Forelimb muscle (tissue), 1 donor: ENCODE measurements around the gene MLH3. TPM values are rescaled to one million over a fixed set of nuclear protein-coding genes. Genes with fewer than 3 reads are reported as not detected.
"Not testable (repeated sequence)": the region's sequence is repeated elsewhere in the genome, so short reads cannot be mapped to it uniquely, and the experiment has no call there.

ENCODE experiments used
- DNase-seq: peaks from one replicate; pipeline ENCODE4 v3.0.0-alpha.2; 2013; ENCODE audit warnings: low read depth
- polyA plus RNA-seq: library from polyadenylated mRNA; unstranded; fragments of 120-200 nt; gene quantifications from one replicate; pipeline ENCODE4 v1.2.1, GENCODE V29; 2013; ENCODE audit not compliant: insufficient read length

The MLH3 gene
- polyA plus RNA-seq, 1 donor = 23.9 TPM

GRCh38 chr14:75030147-75030546 lies 21.1 kb downstream of the MLH3 start:
- DNase-seq = no peak

GRCh38 chr14:75025876-75026275 lies 25.4 kb downstream of the MLH3 start:
- DNase-seq = no peak

- no peak for DNase-seq
These were observed 26.2 kb downstream of the MLH3 start for GRCh38 chr14:75025082-75025481.

DNA sequence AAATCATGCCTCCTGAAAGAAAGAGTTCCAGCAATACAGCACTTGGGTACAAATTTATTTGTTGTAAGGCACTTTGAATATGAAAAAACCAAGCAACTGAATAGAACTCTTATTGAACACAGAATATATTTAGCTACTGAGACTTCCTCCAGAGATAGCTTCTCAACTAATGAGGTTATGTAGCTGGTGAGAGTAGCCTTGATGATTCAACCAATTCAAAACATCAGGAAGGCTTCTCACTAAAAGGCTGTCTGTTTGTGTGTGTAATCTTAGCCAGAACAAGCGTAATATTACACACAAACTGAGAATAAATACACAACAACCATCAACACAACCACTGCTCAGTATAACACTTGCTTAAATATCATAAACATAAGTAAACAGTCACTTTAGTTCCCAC lies 28.2 kb downstream of the MLH3 start:
- DNase-seq = no peak

DNA sequence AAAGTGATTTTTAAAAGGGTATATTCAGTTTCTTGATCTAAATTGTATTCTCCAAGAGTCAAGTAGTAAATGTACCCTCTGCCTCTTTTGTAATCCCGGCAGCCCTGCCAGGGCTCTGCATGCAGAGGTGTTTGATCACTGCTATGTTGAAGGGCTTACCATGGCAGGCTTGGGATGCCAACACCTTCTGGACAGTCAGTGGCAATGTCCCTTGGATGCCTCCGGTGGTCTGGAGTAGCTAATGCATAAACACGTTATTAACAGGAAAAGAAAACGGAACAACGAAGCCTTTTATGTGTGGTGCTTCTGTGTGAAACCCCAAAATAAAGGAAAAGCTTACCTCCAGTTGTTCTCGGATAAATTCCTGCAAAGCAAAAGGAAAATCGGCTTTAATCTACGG lies 28.6 kb downstream of the MLH3 start:
- DNase-seq = no peak

- DNase-seq = no peak
These were observed 32.6 kb downstream of the MLH3 start for GRCh38 chr14:75018694-75019093.

DNA sequence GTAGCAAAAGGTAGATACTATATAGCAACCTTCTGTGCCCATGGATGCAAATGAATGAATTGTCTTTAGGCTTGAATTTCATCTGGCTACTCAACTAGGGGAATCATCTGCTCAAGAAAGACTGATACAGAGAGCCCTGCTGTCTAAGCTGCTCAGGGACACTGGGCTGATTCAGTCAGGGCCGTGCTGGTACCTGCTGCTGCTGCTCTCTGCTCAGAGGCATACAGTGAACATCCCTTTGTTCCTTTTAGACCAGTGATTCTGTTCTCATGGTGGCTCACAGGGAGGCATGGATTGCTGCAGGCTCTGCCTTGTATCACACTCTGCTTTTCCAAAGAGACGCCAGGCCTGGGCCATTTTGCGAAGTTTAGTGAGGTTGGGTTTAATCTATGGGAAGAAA lies 34.5 kb downstream of the MLH3 start:
- DNase-seq = no peak

GRCh38 chr14:75015496-75015895 lies 35.8 kb downstream of the MLH3 start:
- no peak for DNase-seq

DNA sequence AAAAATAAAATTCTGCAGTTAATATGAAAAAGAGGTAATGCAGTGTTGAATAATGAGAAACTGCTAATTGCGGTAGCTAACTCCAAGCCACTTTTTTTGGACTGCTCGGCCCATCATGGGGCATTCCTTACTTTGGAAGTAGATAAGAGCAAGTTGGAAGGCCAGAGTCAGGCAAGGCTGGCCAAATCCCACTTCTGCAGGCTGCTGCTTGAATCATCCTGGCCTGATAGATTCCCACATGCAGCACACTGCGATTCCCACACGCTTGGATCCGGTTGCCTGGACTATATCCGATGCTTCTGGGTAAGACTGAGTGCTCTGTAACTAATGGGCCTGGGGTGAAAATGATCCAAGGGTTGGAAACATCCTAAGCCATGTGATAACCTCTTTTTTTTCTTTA lies 38.0 kb downstream of the MLH3 start:
- no peak for DNase-seq

DNA sequence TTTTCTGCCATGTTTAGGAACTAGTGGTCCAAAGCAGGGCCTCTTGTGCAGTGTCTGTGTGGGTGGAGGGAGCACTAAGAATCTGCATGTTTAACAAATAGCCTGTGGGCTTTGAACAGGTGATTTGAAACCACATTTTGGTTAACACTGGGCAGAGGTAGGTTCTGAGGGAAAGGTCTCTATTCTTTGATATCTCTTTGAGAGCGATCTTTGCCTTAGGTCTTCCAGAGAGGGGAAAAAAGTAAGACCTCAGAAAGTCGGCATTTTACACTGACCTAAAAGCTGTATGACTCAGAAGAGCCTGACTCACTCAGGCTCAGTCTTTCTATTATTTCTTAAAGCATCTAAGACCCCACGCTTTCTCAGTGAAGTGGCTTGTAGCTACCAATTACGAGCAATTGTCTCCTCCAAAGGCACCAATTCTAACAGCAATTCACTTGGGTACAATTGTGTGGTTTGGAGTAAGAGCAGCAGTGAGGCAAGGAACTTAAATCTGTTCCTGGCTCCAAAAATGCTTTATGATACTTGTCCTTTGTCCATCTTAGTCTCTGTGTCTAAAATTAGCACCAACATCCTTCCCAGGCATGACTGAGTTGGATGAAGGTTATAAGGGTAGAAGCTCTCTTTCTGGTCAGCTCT lies 39.8 kb downstream of the MLH3 start:
- peak; percentile 16 for DNase-seq

GRCh38 chr14:75010472-75011093 lies 40.7 kb downstream of the MLH3 start:
- DNase-seq = no peak

GRCh38 chr14:75009176-75009575 lies 42.1 kb downstream of the MLH3 start:
- no peak for DNase-seq

- DNase-seq = no peak
These were observed 45.9 kb downstream of the MLH3 start for GRCh38 chr14:75005357-75005756.

DNA sequence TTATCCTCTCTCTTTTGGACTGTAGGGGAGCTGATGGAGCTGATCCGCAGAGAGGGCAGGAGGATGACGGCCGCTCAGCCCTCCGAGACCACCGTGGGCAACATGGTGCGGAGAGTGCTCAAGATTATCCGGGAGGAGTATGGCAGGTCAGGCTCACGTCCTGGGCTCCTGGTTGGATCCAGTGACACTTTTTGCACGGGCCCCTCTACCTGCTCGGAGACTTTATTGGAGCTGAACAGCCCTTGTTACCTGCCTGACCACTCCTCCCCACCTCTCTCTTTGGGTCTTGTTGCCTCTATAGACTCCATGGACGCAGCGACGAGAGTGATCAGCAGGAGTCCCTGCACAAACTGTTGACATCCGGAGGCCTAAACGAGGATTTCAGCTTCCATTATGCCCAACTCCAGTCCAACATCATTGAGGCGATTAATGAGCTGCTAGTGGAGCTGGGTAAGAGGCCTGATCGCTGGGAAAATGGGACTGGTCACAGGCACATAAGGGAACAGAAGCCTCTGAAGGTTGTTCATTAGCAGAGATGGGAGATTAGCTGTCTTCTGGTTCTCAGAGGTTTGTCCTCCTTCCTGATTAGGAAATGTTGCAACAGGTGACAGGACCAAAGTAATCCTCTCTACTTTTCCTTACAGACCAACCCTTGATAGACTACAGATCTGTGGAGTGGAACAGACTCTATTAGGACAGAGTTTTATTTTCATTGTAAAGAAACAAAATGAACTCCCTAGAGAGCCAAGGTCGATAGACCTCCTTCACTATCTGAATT lies 47.8 kb downstream of the MLH3 start:
- DNase-seq = no peak

DNA sequence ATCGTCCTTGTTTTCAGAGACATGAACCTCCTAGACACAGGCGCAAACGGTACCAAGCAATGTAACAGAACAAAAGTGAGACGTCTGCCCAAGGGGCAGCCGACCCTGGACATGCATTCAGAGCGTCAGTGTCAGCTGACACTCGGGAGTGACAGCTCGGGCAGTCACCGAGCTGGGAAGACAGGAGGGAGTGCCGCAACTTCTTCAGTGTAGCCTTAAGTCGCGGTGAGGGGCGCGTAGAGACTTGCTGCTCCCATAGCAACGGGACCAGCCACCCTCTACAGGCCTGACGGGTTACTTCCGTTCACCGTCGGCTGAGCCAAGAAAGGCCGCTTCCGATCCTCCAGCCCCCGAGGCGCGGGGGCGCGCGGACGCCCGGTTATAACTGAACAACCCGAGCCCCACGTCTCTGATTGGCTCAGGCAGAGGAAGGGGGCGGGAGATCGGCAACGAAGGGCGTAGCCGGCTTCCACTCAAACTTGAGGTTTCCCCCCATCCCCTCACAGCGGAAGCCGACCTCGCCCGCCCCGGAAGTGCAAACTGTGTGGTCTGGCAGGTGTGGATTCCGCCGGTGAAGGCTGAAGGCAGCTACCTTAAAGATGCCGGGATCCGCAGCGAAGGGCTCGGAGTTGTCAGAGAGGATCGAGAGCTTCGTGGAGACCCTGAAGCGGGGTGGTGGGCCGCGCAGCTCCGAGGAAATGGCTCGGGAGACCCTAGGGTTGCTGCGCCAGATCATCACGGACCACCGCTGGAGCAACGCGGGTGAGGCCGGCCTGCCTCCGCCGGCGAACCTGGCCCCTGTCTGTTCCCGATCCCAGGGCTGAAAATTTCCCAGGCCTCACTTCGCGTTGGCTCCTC lies 48.6 kb downstream of the MLH3 start, which contains the start of gene EIF2B2:
Gene EIF2B2 (plus strand): TSS at position 530 of the 858 bp plus-strand sequence. CDS start 70 bp downstream, at position 600.
- DNase-seq = peak; percentile 95

DNA sequence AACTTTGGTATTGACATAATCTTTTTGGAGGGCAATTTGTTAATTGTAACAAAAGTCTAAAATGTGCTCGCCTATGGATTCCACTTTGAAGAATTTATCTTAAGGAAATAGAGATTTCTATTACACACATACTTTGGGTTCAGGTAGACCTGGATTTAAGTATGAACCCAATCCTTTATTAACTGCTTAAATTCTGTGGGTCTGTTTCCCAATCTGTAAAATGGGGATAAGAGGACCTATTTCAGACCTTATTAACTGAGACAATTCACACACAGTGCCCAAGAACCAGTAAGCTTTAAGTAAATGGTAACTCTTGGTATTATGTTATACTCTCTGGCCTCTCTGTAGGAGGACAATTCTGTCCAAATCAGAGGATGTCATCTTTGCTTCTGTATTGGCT lies 49.4 kb downstream of the MLH3 start:
- no peak for DNase-seq

DNA sequence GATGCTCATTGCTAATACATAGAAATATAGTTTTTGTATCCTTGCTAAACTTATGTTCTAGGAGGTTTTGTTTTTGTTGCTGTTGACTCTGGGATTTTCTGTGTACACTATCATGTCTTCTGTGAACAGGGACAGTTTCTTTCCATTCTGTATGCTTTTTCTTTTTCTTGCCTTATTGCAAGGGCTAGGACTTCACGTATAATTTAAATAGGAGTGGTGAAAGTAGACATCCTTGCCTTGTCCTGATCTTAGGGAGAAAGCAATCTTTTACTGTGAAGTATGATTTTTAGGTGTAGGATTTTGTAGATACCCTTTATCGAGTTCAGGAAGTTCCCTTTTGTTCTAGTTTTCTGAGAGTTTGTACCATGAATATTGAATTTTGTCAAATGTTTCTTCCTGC lies 50.0 kb downstream of the MLH3 start:
- DNase-seq = no peak

GRCh38 chr14:74995781-74996180 lies 55.5 kb downstream of the MLH3 start:
- DNase-seq = not testable (repeated sequence)

DNA sequence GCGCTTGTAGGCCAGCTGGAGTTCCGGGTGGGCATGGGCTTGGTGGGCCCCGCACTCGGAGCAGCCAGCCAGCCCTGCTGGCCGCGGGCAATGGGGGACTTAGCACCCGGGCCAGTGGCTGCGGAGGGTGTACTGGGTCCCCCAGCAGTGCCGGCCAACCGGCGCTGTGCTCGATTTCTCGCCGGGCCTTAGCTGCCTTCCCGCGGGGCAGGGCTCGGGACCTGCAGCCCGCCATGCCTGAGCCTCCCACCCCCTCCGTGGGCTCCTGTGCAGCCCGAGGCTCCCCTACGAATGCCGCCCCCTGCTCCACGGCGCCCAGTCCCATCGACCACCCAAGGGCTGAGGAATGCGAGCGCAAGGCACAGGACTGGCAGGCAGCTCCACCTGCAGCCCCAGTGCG lies 57.1 kb downstream of the MLH3 start:
- not testable (repeated sequence) for DNase-seq

DNA sequence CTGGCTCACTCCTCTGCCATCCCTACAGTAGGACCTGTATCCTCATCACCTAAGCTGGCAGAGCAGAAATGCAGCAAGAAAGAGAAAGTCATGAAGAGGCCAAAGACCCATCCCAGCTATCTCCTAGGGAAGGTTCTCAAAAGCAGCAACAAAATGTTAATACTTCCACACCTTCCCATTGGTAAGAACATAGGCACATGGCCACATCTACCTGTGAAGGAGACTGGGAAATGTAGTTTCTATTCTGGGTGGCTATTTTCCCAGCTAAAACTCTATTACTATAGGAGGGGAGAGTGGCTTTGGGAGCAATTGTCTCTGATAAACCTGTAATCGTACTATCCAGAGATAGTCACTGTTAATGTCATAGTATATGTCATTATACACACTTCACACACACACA lies 62.3 kb downstream of the MLH3 start:
- DNase-seq = no peak

DNA sequence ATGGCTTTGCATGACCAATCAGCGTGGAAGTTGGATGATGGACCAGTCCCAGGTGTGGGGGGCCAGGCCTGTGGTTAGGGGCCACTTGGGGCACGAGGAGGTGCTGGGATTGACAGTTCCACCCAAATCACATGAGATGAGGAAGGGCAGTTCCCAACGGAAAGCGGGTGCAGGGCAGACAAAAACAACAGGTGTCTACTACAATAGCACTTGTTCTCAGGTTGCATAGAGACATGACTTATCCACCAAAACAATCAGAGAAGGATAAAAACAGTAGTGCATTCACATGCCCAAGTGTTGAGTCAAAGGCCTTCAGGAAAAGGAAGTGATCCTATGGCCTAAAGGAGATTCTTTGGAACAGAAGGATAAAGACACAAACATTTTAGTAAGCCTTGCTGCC lies 63.1 kb downstream of the MLH3 start:
- DNase-seq = no peak

DNA sequence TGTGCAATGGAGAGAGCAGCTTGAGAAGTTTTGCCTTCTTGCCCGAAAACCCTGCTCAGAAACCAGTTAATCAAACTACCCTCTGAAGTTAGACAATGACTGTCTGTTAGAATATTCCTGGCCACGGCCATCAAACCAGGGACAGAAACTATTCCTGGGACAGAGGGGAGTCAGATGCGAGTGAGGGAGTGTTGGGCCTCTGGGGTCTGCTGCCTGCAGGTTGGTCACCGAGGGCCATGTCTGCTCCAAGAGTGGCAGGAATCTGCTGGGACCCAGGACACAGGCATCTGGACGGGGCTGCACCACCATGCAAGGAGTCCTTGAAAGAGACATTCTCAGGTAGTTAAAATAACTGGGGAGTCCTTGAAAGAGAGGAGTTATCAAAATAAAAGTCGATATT lies 65.5 kb downstream of the MLH3 start:
- DNase-seq = no peak
